AG04449 (cell line): Measurements from ENCODE around the gene PLET1.

Experiments used
- CTCF ChIA-PET: fragments of 350-600 bp; formaldehyde crosslinking; extraction: SDS; loops from one replicate; lab custom pipeline; 2021; ENCODE audit warnings: antibody characterized with exemption; lab: Yijun Ruan, JAX
- POLR2A ChIA-PET: fragments of 400-600, 350-600 bp; formaldehyde crosslinking; extraction: SDS; loops from one replicate; lab custom pipeline; 2020; ENCODE audit warnings: antibody characterized with exemption, inconsistent platforms; lab: Yijun Ruan, JAX
- DNase-seq: peaks from one replicate; pipeline ENCODE4 v3.0.0-alpha.2; 2010; ENCODE audit warnings: low read depth, low spot score
- H3K4me3 ChIP-seq: 2 replicates; pipeline ENCODE4 v1.5.1; 2011; ENCODE audit warnings: low read depth, mild to moderate bottlenecking, control low read depth, low read length
- CTCF ChIP-seq: IDR thresholded peaks from one replicate; pipeline ENCODE4 v1.5.1; 2011; ENCODE audit warnings: mild to moderate bottlenecking, moderate library complexity, low read length, control low read depth, inconsistent platforms; ENCODE audit not compliant: insufficient read depth; ENCODE audit errors: missing control alignments

The PLET1 gene

DNA sequence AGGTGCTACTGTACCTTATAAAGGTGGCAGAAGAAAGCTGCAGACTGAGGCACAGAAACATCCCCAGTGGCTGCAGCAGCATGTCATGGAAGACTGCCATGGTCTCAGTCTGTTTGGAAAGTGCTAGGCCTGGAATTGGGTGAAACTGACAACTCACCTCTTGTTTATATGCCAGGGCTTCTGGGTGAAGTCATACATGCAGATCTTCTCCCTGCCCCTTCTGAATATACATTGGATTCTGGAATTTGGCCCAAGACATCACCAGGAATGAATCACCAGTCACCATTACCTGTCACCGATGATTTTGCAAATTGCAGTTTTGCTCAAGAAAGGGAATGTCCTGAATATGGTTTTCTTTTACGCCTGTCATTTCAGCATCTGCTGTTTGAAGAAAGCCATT, at the start of gene PLET1:
Gene PLET1, minus strand, starts transcription at position 371 of the 400 bp plus-strand sequence. Its CDS starts 271 bp downstream, at position 100.
- no peak for DNase-seq
- no peak for TF ChIP-seq CTCF
- ChIA-PET POLR2A (no interaction called here), CTCF (interaction anchor here (9.9 kb wide), 1 partner anchor 19 kb away, joined by 139 read pairs; no protein-coding TSS in a partner anchor)
- H3K4me3 ChIP-seq = no peak within 1 kb of the TSS

GRCh38 chr11:112310419-112310818, 49.8 kb upstream of the PLET1 start:
- CTCF ChIA-PET = interaction anchor here (1.4 to 1.6 kb wide), 2 partner anchors 27 to 31 kb away, joined by 3 to 4 read pairs; no protein-coding TSS in a partner anchor

DNA sequence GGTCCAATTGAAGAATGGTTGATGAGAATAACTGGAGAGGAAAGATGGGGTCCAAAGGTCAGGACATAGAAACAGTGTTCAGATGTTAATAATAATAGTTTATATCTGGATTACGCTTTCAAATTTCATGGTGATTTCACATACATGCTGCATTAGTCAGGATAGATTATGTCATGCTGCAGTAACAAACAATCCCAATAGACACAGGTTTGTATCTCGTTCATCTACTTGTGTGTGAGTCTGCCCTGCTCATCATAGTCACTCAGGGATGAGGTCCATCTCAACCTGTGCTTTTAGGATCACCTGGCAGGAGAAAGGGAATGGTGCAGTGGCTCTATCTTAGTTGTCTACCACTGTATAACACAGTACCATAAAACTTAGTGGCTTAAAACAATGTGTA, 48.0 kb upstream of the PLET1 start:
- ChIA-PET CTCF (no interaction called here), POLR2A (no interaction called here)
- no peak for TF ChIP-seq CTCF
- DNase-seq = no peak
- no peak overlapping the region for H3K4me3 ChIP-seq

More at GRCh38 chr11:112310419-112310818, 49.8 kb upstream of the PLET1 start:
- no peak for DNase-seq
- POLR2A ChIA-PET = no interaction called here
- H3K4me3 ChIP-seq = no peak overlapping the region
- no peak for TF ChIP-seq CTCF

- CTCF ChIA-PET = no interaction called here
- POLR2A ChIA-PET = no interaction called here
- H3K4me3 ChIP-seq = no peak overlapping the region
- TF ChIP-seq CTCF = no peak
- no peak for DNase-seq
Observed at GRCh38 chr11:112307616-112308015, 47.0 kb upstream of the PLET1 start.

GRCh38 chr11:112306230-112306629, 45.6 kb upstream of the PLET1 start:
- no peak for DNase-seq
- CTCF ChIA-PET = no interaction called here
- no peak for TF ChIP-seq CTCF
- H3K4me3 ChIP-seq = no peak overlapping the region
- POLR2A ChIA-PET = no interaction called here

- ChIA-PET POLR2A (no interaction called here), CTCF (interaction anchor here (0.8 to 1.2 kb wide), 2 partner anchors 24 to 192 kb away, joined by 3 read pairs; no protein-coding TSS in a partner anchor)
- TF ChIP-seq CTCF = no peak
Observed at GRCh38 chr11:112304914-112305313, 44.3 kb upstream of the PLET1 start.

More at GRCh38 chr11:112304914-112305313, 44.3 kb upstream of the PLET1 start:
- DNase-seq = no peak
- no peak overlapping the region for H3K4me3 ChIP-seq
